H9 (cell line): ENCODE measurements around the gene ZNF749. TPM values are rescaled to one million over a fixed set of nuclear protein-coding genes. Genes with fewer than 3 reads are reported as not detected.
A peak's percentile ranks its signal among the peaks of the same experiment; 100 is the strongest.

Experiments
- DNase-seq: peaks from one replicate; pipeline ENCODE4 v3.0.0-alpha.2; 2017
- H2AFZ ChIP-seq: one replicate; pipeline ENCODE4 v1.6.1; 2013; ENCODE audit warnings: mild to moderate bottlenecking, low read length, control low read depth, moderate library complexity
- H2AK5ac ChIP-seq: 2 replicates; pipeline ENCODE4 v1.6.1; 2013; ENCODE audit warnings: low read length, control low read depth, mixed read lengths; ENCODE audit not compliant: insufficient read length
- H2BK120ac ChIP-seq: one replicate; pipeline ENCODE4 v1.6.1; 2013; ENCODE audit warnings: low read depth, mild to moderate bottlenecking, low read length, control low read depth, inconsistent platforms; ENCODE audit not compliant: poor library complexity, severe bottlenecking
- H2BK12ac ChIP-seq: 2 replicates; pipeline ENCODE4 v1.6.1; 2013; ENCODE audit warnings: low read length, control low read depth, mixed read lengths, low read depth; ENCODE audit not compliant: insufficient read length
- H2BK15ac ChIP-seq: 2 replicates; pipeline ENCODE4 v1.6.1; 2013; ENCODE audit warnings: low read depth, low read length, control low read depth
- H2BK20ac ChIP-seq: one replicate; pipeline ENCODE4 v1.6.1; 2013; ENCODE audit warnings: low read depth, mild to moderate bottlenecking, low read length, control low read depth, inconsistent platforms; ENCODE audit not compliant: poor library complexity, severe bottlenecking
- H2BK5ac ChIP-seq: 2 replicates; pipeline ENCODE4 v1.6.1; 2013; ENCODE audit warnings: low read length, control low read depth, mixed read lengths; ENCODE audit not compliant: insufficient read length
- H3K14ac ChIP-seq: 2 replicates; pipeline ENCODE4 v1.6.1; 2013; ENCODE audit warnings: low read length, control low read depth; ENCODE audit not compliant: insufficient read depth
- H3K18ac ChIP-seq: 2 replicates; pipeline ENCODE4 v1.6.1; 2013; ENCODE audit warnings: low read depth, mild to moderate bottlenecking, mixed read lengths, low read length, control low read depth; ENCODE audit not compliant: insufficient read length
- H3K23ac ChIP-seq: 2 replicates; pipeline ENCODE4 v1.6.1; 2013; ENCODE audit warnings: low read length, control low read depth, mixed read lengths, low read depth; ENCODE audit not compliant: insufficient read length
- H3K23me2 ChIP-seq: 2 replicates; pipeline ENCODE4 v1.6.1; 2013; ENCODE audit warnings: low read depth, mild to moderate bottlenecking, mixed read lengths, low read length, control low read depth; ENCODE audit not compliant: insufficient read length, poor library complexity, severe bottlenecking
- H3K27ac ChIP-seq: 2 replicates; pipeline ENCODE4 v1.5.1; 2013; ENCODE audit warnings: low read length, control low read depth, mixed read lengths, low read depth; ENCODE audit not compliant: insufficient read length
- H3K27me3 ChIP-seq: 2 replicates; pipeline ENCODE4 v1.6.1; 2013; ENCODE audit warnings: low read length, control low read depth, inconsistent platforms; ENCODE audit not compliant: insufficient read depth
- H3K4ac ChIP-seq: 2 replicates; pipeline ENCODE4 v1.6.1; 2013; ENCODE audit warnings: low read depth, mild to moderate bottlenecking, control low read depth, inconsistent platforms, low read length, moderate library complexity
- H3K4me1 ChIP-seq: 2 replicates; pipeline ENCODE4 v1.6.1; 2013; ENCODE audit warnings: low read length, control low read depth, inconsistent platforms; ENCODE audit not compliant: insufficient read depth
- H3K4me2 ChIP-seq: 2 replicates; pipeline ENCODE4 v1.6.1; 2013; ENCODE audit warnings: low read length, control low read depth, mixed read lengths; ENCODE audit not compliant: insufficient read length, insufficient read depth
- H3K56ac ChIP-seq: 2 replicates; pipeline ENCODE4 v1.6.1; 2013; ENCODE audit warnings: low read depth, mild to moderate bottlenecking, mixed read lengths, low read length, control low read depth; ENCODE audit not compliant: insufficient read length
- H3K79me1 ChIP-seq: 2 replicates; pipeline ENCODE4 v1.6.1; 2013; ENCODE audit warnings: low read depth, mild to moderate bottlenecking, moderate library complexity, low read length, control low read depth, inconsistent platforms; ENCODE audit not compliant: insufficient read depth, poor library complexity, severe bottlenecking
- H3K79me2 ChIP-seq: 2 replicates; pipeline ENCODE4 v1.6.1; 2013; ENCODE audit warnings: low read length, control low read depth, inconsistent platforms; ENCODE audit not compliant: insufficient read depth
- H3K9ac ChIP-seq: 2 replicates; pipeline ENCODE4 v1.6.1; 2013; ENCODE audit warnings: low read length, control low read depth, mixed read lengths; ENCODE audit not compliant: insufficient read length; ENCODE audit errors: extremely low read depth
- H3K9me3 ChIP-seq: one replicate; pipeline ENCODE4 v1.6.1; 2013; ENCODE audit warnings: low read depth, low read length, inconsistent platforms; ENCODE audit not compliant: control insufficient read depth
- H3T11ph ChIP-seq: one replicate; pipeline ENCODE4 v1.6.1; 2013; ENCODE audit warnings: mild to moderate bottlenecking, low read length, control low read depth, inconsistent platforms
- H4K20me1 ChIP-seq: one replicate; pipeline ENCODE4 v1.6.1; 2013; ENCODE audit not compliant: control insufficient read depth, insufficient read length, insufficient read depth
- H4K5ac ChIP-seq: 2 replicates; pipeline ENCODE4 v1.6.1; 2013; ENCODE audit warnings: low read depth, mild to moderate bottlenecking, mixed read lengths, low read length, control low read depth; ENCODE audit not compliant: insufficient read length
- H4K8ac ChIP-seq: replicated peaks from 2 replicates; pipeline ENCODE4 v1.6.1; 2013; ENCODE audit warnings: low read length, control low read depth, mixed read lengths, low read depth; ENCODE audit not compliant: insufficient read length
- H4K91ac ChIP-seq: 2 replicates; pipeline ENCODE4 v1.6.1; 2013; ENCODE audit warnings: low read depth, mild to moderate bottlenecking, moderate library complexity, mixed read lengths, low read length, control low read depth; ENCODE audit not compliant: insufficient read length
- H3K27ac Mint-ChIP-seq, 3 experiments: 2 replicates in 2 of 3; 3 replicates in 1 of 3; pipeline ENCODE4 v1.8.0; 2020 to 2021; ENCODE audit warnings: mixed read lengths in 3 of 3, mild to moderate bottlenecking in 1 of 3, moderate library complexity in 1 of 3
- H3K27me3 Mint-ChIP-seq: 2 replicates; pipeline ENCODE4 v1.8.0; 2021; ENCODE audit warnings: low read depth, mild to moderate bottlenecking, moderate library complexity, mixed read lengths
- H3K36me3 Mint-ChIP-seq, 3 experiments: 2 replicates in 2 of 3; 3 replicates in 1 of 3; pipeline ENCODE4 v1.8.0; 2020 to 2021; ENCODE audit warnings: low read depth in 3 of 3, mixed read lengths in 3 of 3; ENCODE audit not compliant: insufficient read depth in 1 of 3
- H3K4me1 Mint-ChIP-seq, 2 experiments: 2 replicates each; pipeline ENCODE4 v1.8.0; 2020; ENCODE audit warnings: mixed read lengths in 2 of 2
- H3K4me3 Mint-ChIP-seq, 2 experiments: 2 replicates in 1 of 2; 3 replicates in 1 of 2; pipeline ENCODE4 v1.8.0; 2020 to 2021; ENCODE audit warnings: mild to moderate bottlenecking in 2 of 2, mixed read lengths in 2 of 2, moderate library complexity in 1 of 2
- H3K9me3 Mint-ChIP-seq, 2 experiments: 2 replicates in 1 of 2; 3 replicates in 1 of 2; pipeline ENCODE4 v1.8.0; 2020; ENCODE audit warnings: mild to moderate bottlenecking in 2 of 2, mixed read lengths in 2 of 2, moderate library complexity in 1 of 2
- CTCF ChIP-seq: fragments of 200-600 bp; sonication (generic); conservative IDR thresholded peaks from 3 replicates; pipeline ENCODE4 v1.8.0; 2021; ENCODE audit warnings: antibody characterized with exemption, mild to moderate bottlenecking
- WGBS: extraction: QIAGEN DNeasy Blood & Tissue Kit; methylation state at CpG from one replicate; pipeline ENCODE4 v1.1.7; 2013; ENCODE audit warnings: missing lambda C conversion rate, low lambda C conversion rate, mixed read lengths; ENCODE audit not compliant: insufficient read length; ENCODE audit errors: extremely low coverage; 5-methylcytosine and 5-hydroxymethylcytosine counted together
- total RNA-seq: library from RNA; stranded (reverse); gene quantifications from 2 replicates; pipeline ENCODE4 v1.2.1, GENCODE V29; 2021

The ZNF749 gene
- total RNA-seq, 1 experiment from 2014 or later, result 25.0 TPM

- Histone ChIP-seq H2BK5ac (no peak within 1 kb of the TSS), H3K79me2 (no peaks in the 10 kb centered on the region; the same call in 1 of the 2 replicates), H2BK20ac (no peak within 1 kb of the TSS), H2BK12ac (no peak within 1 kb of the TSS), H2AK5ac (no peak within 1 kb of the TSS), H3K4ac (no peak within 1 kb of the TSS), H2BK15ac (no peak within 1 kb of the TSS), H3K4me1 (peaks cover 2% of the 10 kb centered on the region; the same call in 1 of the 2 replicates), H3K14ac (no peak within 1 kb of the TSS; the same call in 1 of the 2 replicates), H3K23me2 (peaks cover 13% of the 10 kb centered on the region), H3K23ac (no peak within 1 kb of the TSS), H4K8ac (no peak within 1 kb of the TSS), H4K91ac (no peak within 1 kb of the TSS), H3K79me1 (no peaks in the 10 kb centered on the region), H4K20me1 (no peaks in the 10 kb centered on the region), H3K4me2 (peak within 1 kb of the TSS; percentile 87), H2AFZ (peak within 1 kb of the TSS; percentile 91), H3K18ac (no peak within 1 kb of the TSS), H3T11ph (no peak within 1 kb of the TSS), H4K5ac (no peak within 1 kb of the TSS), H3K56ac (no peak within 1 kb of the TSS), H3K27ac (no peak within 1 kb of the TSS), H3K27me3 (no peaks in the 10 kb centered on the region), H3K9me3 (no peaks in the 10 kb centered on the region), H3K9ac (peak within 1 kb of the TSS; percentile 86), H2BK120ac (no peak within 1 kb of the TSS)
- Mint-ChIP-seq H3K27ac (peak within 1 kb of the TSS; percentile 41 to 87 (median 80); a peak in 5 of 7 replicates), H3K27me3 (no peaks in the 10 kb centered on the region; the same call in none of the 2 replicates), H3K9me3 (peaks cover 0 to 3% of the 10 kb centered on the region in 2 experiments; a peak in 1 of 5 replicates), H3K36me3 (peaks cover 2 to 13% (median 4%) of the 10 kb centered on the region in 3 experiments; a peak in 3 of 7 replicates), H3K4me1 (peaks cover 11 to 12% of the 10 kb centered on the region in 2 experiments), H3K4me3 (peak within 1 kb of the TSS; percentile 95 to 96)
- DNase-seq, result peak; percentile 95
- no CpG with 5 or more reads among the region's 55 CpGs for WGBS
- no peak for TF ChIP-seq CTCF
Observed at GRCh38 chr19:57410877-57411671, 24.1 kb upstream of the ZNF749 start, which contains the start of gene ZNF17. Gene ZNF17 (plus strand): TSS chr19:57411161. CDS start chr19:57413616, 2,455 bp downstream.
